SKM-1 (cell line): ENCODE data around the gene CSRNP3.
"Not testable (repeated sequence)": the region's sequence is repeated elsewhere in the genome, so short reads cannot be mapped to it uniquely, and the experiment has no call there.

ENCODE experiments used
- DNase-seq: peaks from one replicate; lab custom pipeline; 2025; ENCODE audit not compliant: unreplicated experiment; lab: John Stamatoyannopoulos, UW

CSRNP3 gene

DNA sequence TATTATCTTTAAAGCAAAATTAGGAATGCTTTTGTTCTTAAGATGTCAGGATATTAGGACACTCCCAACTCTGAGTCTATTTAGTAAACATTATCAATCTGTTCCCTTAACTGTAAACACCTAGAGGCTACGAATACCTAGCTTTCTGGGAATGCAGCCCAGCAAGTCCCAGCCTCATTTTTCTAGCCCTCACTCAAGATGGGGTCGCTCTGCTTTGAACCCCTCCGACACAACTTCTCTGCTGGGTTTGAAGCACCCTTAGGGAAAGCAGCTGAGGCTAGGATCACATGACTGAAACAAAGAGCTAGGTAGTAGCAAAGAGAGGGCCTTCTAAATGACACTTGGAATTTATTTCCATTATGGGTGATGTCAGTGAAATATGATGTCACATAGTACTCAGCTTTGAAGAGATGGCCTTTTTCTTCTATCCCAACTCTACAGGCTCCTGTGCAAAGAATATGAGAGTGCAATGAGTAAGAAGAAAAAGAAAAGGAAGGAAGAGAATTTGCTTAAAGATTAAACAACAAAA lies 114.7 kb downstream of the CSRNP3 start:
- no peak for DNase-seq

- DNase-seq: no peak
Observed at GRCh38 chr2:165586019-165586418, 116.5 kb downstream of the CSRNP3 start.

DNA sequence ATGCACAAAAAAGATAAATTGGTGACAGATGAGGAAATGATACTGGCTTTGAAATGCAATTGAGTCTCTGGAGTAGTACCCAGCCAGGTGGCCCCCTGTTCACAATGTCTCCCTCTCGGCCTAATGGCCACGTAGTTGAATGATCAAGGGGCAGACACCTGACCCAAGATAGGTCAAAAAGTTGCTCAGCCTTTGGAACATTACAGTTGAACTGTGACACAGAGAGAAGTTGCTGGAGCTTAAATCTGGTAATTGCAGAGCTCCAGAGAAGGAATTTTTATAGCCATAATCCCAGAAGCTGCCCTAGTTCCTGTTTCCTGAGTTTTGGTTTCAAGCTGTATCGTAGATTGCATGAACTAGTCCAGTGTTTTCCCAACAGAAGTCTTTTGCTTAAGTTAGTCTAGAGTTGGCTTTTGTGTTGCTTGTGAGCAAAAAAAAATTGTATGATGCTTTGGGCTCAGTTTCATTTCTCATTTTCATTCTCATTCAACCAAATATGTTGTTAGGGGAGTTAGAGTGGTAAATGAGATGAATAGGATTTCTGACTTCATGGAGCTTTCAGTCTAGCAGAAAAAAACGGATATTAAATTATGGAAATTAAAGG lies 117.9 kb downstream of the CSRNP3 start:
- no peak for DNase-seq

GRCh38 chr2:165590999-165591398 lies 121.5 kb downstream of the CSRNP3 start:
- DNase-seq: not testable (repeated sequence)

- no peak for DNase-seq
Observed at GRCh38 chr2:165593081-165593480, 123.6 kb downstream of the CSRNP3 start.

GRCh38 chr2:165594231-165594934 lies 124.9 kb downstream of the CSRNP3 start:
- DNase-seq: no peak

- no peak for DNase-seq
Observed at GRCh38 chr2:165594935-165595255, 125.4 kb downstream of the CSRNP3 start.

DNA sequence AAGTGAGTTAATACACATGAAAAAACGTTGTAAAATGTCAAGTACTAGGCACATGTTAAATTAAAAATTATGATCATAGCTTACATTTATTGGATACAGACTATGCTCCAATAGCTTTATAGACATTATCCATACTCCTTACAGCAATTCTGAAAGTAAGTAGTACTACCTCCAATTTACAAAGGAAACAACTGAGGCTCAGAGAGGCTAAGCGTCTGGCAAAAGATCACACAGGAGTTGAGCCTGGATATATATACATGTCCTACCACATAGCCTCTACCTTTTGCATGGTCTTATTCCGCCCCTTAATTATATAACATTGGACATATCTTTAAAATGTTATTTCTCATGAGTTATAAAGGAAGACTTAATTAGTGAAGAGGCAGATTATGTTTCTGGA lies 127.3 kb downstream of the CSRNP3 start:
- DNase-seq: no peak

DNA sequence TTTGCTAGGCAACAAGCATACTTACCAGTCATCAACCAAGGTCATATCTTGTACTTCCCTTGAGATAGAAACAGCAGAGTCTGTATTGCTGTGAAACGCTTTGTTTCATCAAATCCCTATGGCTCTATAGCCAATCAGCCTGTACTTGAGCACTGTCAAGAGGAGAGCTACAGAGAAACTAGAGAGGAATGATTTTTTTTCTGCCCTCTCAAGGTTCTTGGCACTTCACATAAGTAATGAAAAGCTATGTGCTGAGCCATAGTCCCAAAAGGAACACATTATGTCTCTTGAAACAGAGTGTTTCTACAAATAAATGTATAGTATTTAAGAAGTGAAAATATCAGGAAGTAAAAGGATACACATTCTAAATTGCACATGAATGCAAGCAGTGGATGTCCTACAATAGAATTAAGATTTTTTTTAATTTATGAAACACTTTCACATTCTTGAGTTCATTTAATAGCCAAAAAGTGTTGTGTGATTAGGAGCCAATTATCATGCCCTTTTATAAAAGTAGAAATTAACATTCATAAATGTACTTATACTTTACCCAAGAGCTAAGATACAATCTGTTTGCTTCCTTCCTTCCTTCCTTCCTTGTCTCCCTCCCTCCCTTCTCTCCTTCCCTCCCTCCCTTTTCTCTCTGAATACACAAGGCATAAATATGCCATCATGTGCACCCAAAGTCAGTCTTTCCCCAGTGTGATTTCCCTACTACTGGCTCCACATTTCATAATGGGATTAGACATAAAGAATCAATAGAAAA lies 131.8 kb downstream of the CSRNP3 start:
- DNase-seq: no peak

DNA sequence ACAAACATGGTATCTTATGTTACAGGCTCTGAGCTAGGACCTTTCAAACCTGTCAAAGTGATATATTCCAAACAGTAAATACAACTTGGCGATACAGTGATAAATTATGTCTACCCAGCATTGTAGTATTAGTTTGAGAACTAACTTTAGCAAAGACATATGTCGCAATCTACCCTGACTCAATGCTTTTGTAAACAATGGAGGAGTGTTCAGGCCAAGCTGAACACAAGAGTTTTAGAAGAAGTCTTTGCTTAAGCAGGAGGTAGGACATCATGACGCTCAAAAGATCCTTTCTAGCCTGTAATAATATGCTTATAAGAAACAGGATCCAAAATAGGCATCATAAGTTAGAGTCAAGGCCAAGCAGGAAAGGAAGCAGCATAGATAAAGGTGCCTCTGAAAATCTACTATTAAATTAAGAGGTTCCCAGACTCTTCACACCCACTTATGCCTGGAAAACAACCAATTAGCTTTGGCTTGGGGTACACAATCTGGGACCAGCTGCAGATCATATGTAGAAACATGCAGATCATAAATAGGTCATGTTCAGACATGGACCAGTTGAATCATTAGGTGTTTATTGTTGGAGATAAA lies 132.5 kb downstream of the CSRNP3 start:
- DNase-seq: no peak

DNA sequence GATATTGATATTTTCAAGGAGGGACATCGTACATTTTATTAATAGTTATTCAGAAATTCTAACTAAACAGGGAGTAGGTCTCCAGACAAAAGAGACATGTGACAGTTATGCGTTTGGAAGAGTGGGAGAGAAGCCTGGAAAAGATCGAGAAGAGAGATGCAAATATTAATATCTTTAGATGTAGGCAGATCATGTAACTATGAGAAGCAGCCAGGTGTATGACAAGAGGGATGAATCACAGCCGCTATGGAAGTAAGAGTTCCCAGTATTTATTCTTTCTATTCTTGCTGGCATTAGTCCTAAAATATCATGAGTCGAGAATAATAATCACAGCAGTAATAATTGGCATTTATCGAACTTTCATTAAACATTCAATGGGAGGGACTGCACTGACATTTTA lies 140.2 kb downstream of the CSRNP3 start:
- no peak for DNase-seq

DNA sequence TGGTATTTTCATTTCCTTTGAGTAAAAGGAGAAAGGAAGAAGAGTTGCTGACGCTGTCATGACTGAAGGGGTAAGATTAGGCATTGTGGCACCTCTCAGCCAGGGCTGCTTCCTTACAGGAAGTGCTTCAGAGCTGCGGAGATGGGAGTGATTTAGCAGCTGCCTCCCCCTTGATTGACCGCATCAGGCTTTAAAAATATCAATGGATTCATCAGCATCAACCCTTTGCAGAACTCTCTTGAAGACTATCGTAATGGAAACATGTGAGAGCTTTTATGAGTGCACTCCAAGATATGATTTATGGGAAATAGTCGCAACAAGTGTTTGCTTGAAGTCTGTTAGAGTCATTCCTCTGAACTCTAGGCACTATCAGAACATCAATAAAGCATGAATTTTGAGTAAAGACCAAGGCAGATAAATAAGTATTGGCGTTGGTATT lies 141.1 kb downstream of the CSRNP3 start:
- no peak for DNase-seq

DNA sequence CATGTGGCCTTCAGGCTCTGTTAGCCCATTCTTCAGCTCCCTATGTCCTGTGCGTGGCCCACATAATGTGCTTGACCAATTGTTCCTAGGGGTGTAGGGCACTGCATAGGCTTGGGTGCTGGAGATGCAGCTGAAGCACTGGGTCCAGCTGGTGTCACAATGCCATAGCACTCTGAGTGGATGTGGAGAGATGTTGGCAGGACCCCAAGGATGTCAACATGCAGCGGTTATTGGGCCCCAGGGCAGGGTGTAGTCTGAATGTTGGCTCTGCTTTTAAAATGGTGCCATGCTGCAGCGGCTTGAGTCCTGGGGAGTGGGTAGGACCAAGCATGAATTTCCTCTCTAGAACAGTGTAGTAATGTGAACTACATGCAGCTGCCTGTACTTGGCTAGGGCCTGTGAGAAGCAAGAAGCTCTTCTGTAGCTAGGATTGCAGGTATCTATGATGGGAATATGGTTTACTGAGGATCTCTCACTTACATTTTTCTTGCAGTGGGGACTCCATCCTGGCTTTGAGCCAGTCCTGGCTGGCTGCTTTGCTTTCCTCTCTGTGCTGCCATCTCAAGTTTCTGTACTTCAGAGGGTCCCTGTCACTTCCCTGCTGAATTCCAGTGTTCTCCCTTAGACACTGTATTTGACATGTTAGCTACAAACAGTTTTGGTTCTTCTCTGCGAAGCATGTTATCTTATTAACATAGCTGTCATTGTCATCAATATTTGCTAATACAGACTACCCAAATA lies 148.4 kb downstream of the CSRNP3 start:
- DNase-seq: no peak

DNA sequence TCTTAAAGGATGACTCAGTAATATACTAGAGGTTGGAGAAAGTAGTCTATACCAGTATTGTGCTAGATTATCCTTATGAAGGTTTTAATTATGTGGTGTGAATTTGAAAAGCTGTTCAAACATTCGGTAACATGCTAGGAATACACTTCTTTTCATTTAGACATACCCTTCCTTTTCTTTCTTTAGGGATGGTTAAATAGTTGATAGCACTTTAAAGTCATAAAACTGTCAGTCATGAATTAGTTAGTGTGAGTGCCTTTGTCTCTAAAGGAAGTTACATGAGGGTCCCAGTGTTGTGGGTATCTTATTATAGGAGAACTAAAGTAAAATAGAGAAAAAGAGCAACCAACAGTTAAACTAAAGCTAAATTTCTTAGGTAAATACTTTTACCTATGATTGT lies 149.3 kb downstream of the CSRNP3 start:
- DNase-seq: no peak

DNA sequence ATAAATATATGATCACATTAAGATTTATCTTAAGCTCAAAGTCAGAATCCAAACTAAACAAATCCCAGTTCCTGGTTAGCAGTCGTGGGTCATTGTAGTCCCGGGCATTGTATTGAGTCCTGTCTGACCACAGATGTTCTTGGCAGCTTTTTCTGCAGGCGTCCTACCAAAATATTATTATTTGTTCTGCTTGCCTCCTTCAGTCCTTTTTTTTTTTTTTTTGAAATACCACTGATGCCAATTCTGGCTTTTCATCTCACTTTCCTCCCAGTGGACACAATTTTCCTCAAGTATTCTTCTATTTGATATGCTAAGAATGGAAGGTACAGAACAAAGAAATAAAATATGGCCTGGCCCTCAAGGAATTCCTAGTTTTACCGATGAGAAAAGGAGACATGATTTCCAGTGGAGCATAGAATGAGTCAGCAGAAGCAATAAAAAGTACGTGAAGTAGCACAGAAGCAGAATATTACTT lies 151.6 kb downstream of the CSRNP3 start:
- no peak for DNase-seq

- DNase-seq: no peak
Observed at GRCh38 chr2:165623161-165623560, 153.7 kb downstream of the CSRNP3 start.

GRCh38 chr2:165623783-165624469 lies 154.4 kb downstream of the CSRNP3 start:
- no peak for DNase-seq

- no peak for DNase-seq
Observed at GRCh38 chr2:165624470-165624800, 154.9 kb downstream of the CSRNP3 start.

- DNase-seq: no peak
Observed at GRCh38 chr2:165627470-165627869, 158.0 kb downstream of the CSRNP3 start.

GRCh38 chr2:165629776-165630175 lies 160.3 kb downstream of the CSRNP3 start:
- DNase-seq: no peak
